ENCODE results near the gene GAA.

DNA sequence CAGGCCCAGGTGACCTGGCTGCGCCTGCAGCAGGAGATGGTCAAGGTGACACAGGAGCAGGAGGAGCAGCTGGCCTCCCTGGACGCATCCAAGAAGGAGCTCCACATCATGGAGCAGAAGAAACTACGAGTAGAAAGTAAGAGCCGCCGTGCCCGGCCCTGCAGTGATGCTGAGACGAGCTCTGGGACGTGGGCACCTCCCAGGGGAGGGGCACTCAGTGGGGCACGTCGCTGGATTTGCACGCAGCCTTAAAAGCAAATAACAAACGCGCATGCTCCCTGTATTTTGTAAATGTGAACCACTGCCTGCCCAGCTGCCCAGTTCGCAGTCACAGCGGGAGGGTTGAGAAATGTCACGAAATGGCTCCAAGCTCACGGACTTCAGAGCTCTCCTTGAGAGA lies 15.3 kb upstream of the GAA start:
- no peak for TF ChIP-seq SMC3 (IDR thresholded peaks at IDR 0.05; ENCODE audit: low read length)
- TF ChIP-seq JUND (CRISPR knock-in tag; IDR thresholded peaks at IDR 0.05) = no peak
- no peak for TF ChIP-seq FOXJ3 (CRISPR knock-in tag; IDR thresholded peaks at IDR 0.05; ENCODE audit: borderline replicate concordance)
- TF ChIP-seq RARA (CRISPR knock-in tag; IDR thresholded peaks at IDR 0.05) = no peak
- no peak for TF ChIP-seq NFKBIZ (CRISPR knock-in tag; IDR thresholded peaks at IDR 0.05)

Measured in HepG2 (cell line).